A673 (cell line): ENCODE results near the gene TEAD3. TPM values are rescaled to one million over a fixed set of nuclear protein-coding genes. Genes with fewer than 3 reads are reported as not detected.
A peak's percentile ranks its signal among the peaks of the same experiment; 100 is the strongest.

Experiments
- BruUV-seq: library from RNA; stranded (reverse); fragments of 400-500 nt; replicated peaks from 2 replicates; lab custom pipeline; 2021; lab: Mats Ljungman, UMichigan
- CTCF ChIA-PET: fragments of 300-600 bp; sonication (Branson Sonifier 250); formaldehyde crosslinking; loops from one replicate; lab custom pipeline; 2022; ENCODE audit warnings: antibody characterized with exemption; lab: Charles Lee
- POLR2A ChIA-PET: fragments of 300-600 bp; sonication (Branson Sonifier 250); formaldehyde crosslinking; loops from one replicate; lab custom pipeline; 2022; ENCODE audit warnings: antibody characterized with exemption; ENCODE audit not compliant: low non-redundant PET; lab: Charles Lee
- DNase-seq: peaks from one replicate; pipeline ENCODE4 v3.0.0-alpha.2; 2015; ENCODE audit warnings: low spot score
- H3K27ac ChIP-seq: fragments of 200-600 bp; sonication (generic); 2 replicates; pipeline ENCODE4 v1.5.1; 2016; ENCODE audit warnings: mixed run types, low read depth, mild to moderate bottlenecking, mixed read lengths, antibody characterized with exemption, low read length; ENCODE audit not compliant: poor library complexity, severe bottlenecking
- H3K27me3 ChIP-seq: fragments of 200-600 bp; sonication (generic); replicated peaks from 2 replicates; pipeline ENCODE4 v1.6.1; 2017; ENCODE audit warnings: mixed run types, low read depth, mild to moderate bottlenecking, mixed read lengths, antibody characterized with exemption, low read length; ENCODE audit not compliant: insufficient read depth, poor library complexity
- H3K36me3 ChIP-seq: fragments of 200-600 bp; sonication (generic); 2 replicates; pipeline ENCODE4 v1.6.1; 2016; ENCODE audit warnings: mixed run types, mild to moderate bottlenecking, mixed read lengths, antibody characterized with exemption, low read length; ENCODE audit not compliant: insufficient read depth, poor library complexity, severe bottlenecking
- H3K4me1 ChIP-seq: fragments of 200-600 bp; sonication (generic); 2 replicates; pipeline ENCODE4 v1.6.1; 2017; ENCODE audit warnings: mixed run types, mild to moderate bottlenecking, mixed read lengths, antibody characterized with exemption, low read length; ENCODE audit not compliant: insufficient read depth, poor library complexity, severe bottlenecking
- H3K4me3 ChIP-seq: fragments of 200-600 bp; sonication (generic); 2 replicates; pipeline ENCODE4 v1.5.1; 2016; ENCODE audit warnings: low read depth, mixed run types, mild to moderate bottlenecking, mixed read lengths, low read length; ENCODE audit not compliant: poor library complexity, severe bottlenecking
- H3K9me3 ChIP-seq: fragments of 200-600 bp; sonication (generic); 2 replicates; pipeline ENCODE4 v1.6.1; 2016; ENCODE audit warnings: mixed run types, low read depth, mild to moderate bottlenecking, mixed read lengths, antibody characterized with exemption, low read length; ENCODE audit not compliant: poor library complexity, severe bottlenecking
- CTCF ChIP-seq: fragments of 300-800, 200-600 bp; sonication (generic); conservative IDR thresholded peaks from 2 replicates; pipeline ENCODE4 v1.5.1; 2017; ENCODE audit warnings: low read depth, mild to moderate bottlenecking, antibody characterized with exemption, low read length, moderate library complexity, mixed read lengths
- EZH2 ChIP-seq: fragments of 200-600 bp; sonication (generic); IDR thresholded peaks from 2 replicates; pipeline ENCODE4 v1.6.1; 2017; ENCODE audit warnings: borderline replicate concordance, low read depth, mild to moderate bottlenecking, mixed read lengths, antibody characterized with exemption, low read length; ENCODE audit not compliant: poor library complexity, severe bottlenecking
- intact Hi-C: fragments of 100-400 bp; cut with micrococcal nuclease; formaldehyde crosslinking; loops from one replicate; pipeline ENCODE4 v1.10.0; 2022; ENCODE audit not compliant: unreplicated experiment
- total RNA-seq: library from RNA; stranded (reverse); gene quantifications from 2 replicates; pipeline ENCODE4 v1.2.3, GENCODE V29; 2021

Gene TEAD3
- total RNA-seq, 1 experiment from 2014 or later, result 10.3 TPM

DNA sequence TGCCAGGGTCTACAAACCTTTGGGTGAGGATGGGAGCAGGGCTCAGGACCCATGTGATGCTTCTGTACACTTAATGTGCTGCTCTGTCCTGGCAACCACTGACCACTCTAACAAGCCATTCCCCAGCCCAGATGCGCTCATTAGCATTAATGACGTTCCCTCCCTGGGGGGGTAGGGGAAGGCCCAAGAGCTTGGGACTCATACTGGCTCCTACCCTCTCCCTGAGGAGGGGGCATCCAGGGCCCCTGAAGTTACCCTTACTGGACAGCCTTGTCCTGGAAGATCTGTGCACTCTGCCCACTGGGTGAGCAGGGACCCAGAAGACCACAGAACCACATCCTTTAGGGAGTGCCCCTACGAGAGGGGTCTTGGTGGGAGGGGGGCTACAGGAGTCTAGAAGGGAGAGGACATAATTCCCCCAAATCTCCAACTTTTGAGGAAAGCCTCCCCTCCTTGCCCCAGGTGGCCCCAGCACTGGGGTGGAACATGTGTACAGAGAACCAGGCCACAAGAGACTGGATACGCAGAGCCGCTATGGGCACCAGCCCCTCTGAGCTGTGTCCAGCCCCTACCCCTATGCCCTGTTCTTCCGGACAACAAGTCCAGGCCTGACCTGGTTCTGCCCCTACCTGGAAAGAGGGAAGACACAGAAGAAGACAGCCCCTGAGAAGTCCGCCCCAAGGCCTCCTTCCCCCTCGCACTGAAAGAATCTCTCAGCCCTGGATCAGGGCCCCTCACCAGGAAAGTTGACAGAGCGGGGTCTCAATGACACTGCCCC lies 1.4 kb downstream of the TEAD3 start:
- H3K36me3 ChIP-seq, result no peaks in the 10 kb centered on the region
- H3K27me3 ChIP-seq, result no peaks in the 10 kb centered on the region
- peak overlapping the region; percentile 34 for H3K27ac ChIP-seq
- BruUV-seq, result no TSS peak
- H3K4me3 ChIP-seq, result peak overlapping the region; percentile 71
- POLR2A ChIA-PET, result no interaction called here
- no peak for DNase-seq
- H3K9me3 ChIP-seq, result no peaks in the 10 kb centered on the region
- intact Hi-C loops, result no loop called here
- TF ChIP-seq CTCF, result no peak
- TF ChIP-seq EZH2, result no peak
- H3K4me1 ChIP-seq, result peaks cover 52% of the 10 kb centered on the region
- CTCF ChIA-PET, result no interaction called here

DNA sequence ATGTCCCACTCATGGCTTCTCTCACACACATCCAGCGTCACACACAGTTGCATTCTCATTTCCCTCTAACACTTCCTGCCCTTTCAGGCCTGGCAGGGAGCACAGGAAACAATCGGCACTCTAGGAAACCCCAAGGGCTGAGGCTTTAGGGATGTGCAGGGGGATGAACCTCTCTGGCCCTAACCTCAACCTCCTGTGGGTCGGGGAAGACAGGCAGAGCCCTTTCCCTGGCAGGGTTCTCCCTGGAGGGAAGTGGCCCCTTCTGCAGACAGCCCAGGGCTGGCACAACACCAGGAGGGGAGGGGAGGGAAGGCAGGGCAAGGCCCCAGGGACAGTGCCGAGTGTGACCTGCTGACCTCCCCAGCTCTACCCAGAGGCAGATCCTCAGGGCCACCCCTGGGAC lies 2.7 kb downstream of the TEAD3 start:
- intact Hi-C loops, result no loop called here
- BruUV-seq, result no TSS peak
- peaks cover 63% of the 10 kb centered on the region for H3K4me1 ChIP-seq
- ChIA-PET POLR2A (no interaction called here), CTCF (no interaction called here)
- H3K27ac ChIP-seq, result no peak overlapping the region
- H3K27me3 ChIP-seq, result no peaks in the 10 kb centered on the region
- no peak overlapping the region for H3K4me3 ChIP-seq
- no peak for DNase-seq
- no peaks in the 10 kb centered on the region for H3K36me3 ChIP-seq
- no peaks in the 10 kb centered on the region for H3K9me3 ChIP-seq
- TF ChIP-seq EZH2 (no peak), CTCF (no peak)

DNA sequence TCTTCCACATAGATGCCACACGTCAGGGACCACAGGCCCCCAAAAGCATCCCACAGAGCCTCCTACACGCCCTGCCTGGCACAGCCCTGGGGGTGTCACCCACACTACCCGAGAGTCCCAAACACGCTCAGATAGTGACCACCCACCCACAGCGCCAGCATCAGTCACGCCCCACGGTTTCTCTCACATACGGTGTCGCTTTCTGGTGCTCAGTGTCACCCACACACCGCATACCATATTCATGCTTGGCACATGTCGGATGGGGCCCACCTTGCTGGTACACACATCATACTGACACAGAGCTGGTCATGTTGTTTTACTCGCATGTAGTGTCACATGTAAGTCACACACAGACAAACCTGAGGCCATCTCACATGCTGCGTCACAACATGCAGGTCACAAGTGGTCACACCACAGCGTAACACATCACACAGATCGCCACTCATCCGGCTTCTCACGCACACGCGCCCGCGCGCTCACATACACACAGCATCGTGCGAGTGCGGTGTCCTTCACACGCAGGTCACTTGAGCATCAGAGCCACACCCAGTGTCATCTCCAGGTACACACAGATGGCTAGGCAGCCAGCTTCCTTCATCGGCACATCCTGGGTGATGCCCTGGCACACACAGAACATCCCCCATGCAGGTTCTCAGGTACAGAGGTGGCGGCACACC lies 3.4 kb downstream of the TEAD3 start:
- ChIA-PET POLR2A (no interaction called here), CTCF (no interaction called here)
- TF ChIP-seq EZH2 (no peak), CTCF (no peak)
- no peak for DNase-seq
- H3K4me1 ChIP-seq, result peaks cover 64% of the 10 kb centered on the region
- no peak overlapping the region for H3K27ac ChIP-seq
- H3K4me3 ChIP-seq, result no peak overlapping the region
- BruUV-seq, result no TSS peak
- no peaks in the 10 kb centered on the region for H3K36me3 ChIP-seq
- no peaks in the 10 kb centered on the region for H3K9me3 ChIP-seq
- no peaks in the 10 kb centered on the region for H3K27me3 ChIP-seq
- intact Hi-C loops, result no loop called here
